Activated B cell treated with CpG ODN at 0.5 μM for 24 hours (primary cell): ENCODE measurements around the gene KCTD10. TPM values are rescaled to one million over a fixed set of nuclear protein-coding genes. Genes with fewer than 3 reads are reported as not detected.

ENCODE experiments used
- ATAC-seq: fragments of 200-7000 bp; cut with Tn5 transposase; one replicate; pipeline ENCODE4 v1.10.0; 2021; ENCODE audit warnings: low read depth, mild to moderate bottlenecking, moderate library complexity
- CTCF ChIA-PET: fragments of 350-600 bp; sonication (Branson Sonifier 250); formaldehyde crosslinking; loops from one replicate; lab custom pipeline; 2021; ENCODE audit warnings: antibody characterized with exemption; lab: Charles Lee
- POLR2A ChIA-PET: fragments of 350-600 bp; sonication (Branson Sonifier 250); formaldehyde crosslinking; loops from one replicate; lab custom pipeline; 2021; ENCODE audit warnings: antibody characterized with exemption; lab: Charles Lee
- DNase-seq: peaks from one replicate; pipeline ENCODE4 v3.0.0; 2022
- H3K27ac Mint-ChIP-seq: one replicate; pipeline ENCODE4 v1.8.0; 2020; ENCODE audit warnings: mixed read lengths
- H3K27me3 Mint-ChIP-seq: one replicate; pipeline ENCODE4 v1.8.0; 2021; ENCODE audit warnings: mixed read lengths
- H3K36me3 Mint-ChIP-seq: one replicate; pipeline ENCODE4 v1.8.0; 2021; ENCODE audit warnings: low read depth, mixed read lengths
- H3K4me1 Mint-ChIP-seq: one replicate; pipeline ENCODE4 v1.8.0; 2021; ENCODE audit warnings: mixed read lengths
- H3K4me3 Mint-ChIP-seq: one replicate; pipeline ENCODE4 v1.8.0; 2020; ENCODE audit warnings: mild to moderate bottlenecking, mixed read lengths
- H3K9me3 Mint-ChIP-seq: one replicate; pipeline ENCODE4 v1.8.0; 2020; ENCODE audit warnings: mixed read lengths
- intact Hi-C: fragments of 100-400 bp; cut with micrococcal nuclease; formaldehyde crosslinking; loops from one replicate; pipeline ENCODE4 v1.15.1; 2024
- total RNA-seq: library from RNA; stranded (reverse); gene quantifications from 2 replicates; pipeline ENCODE4 v1.2.3, GENCODE V29; 2022
- TF ChIP-seq, protein P1 (sequence below): fragments of 200-600 bp; IDR thresholded peaks from one replicate; pipeline ENCODE4 v1.8.0; 2022; ENCODE audit warnings: antibody characterized with exemption, mild to moderate bottlenecking

Gene KCTD10
- total RNA-seq, 1 donor from 2014 or later = 38.7 TPM

DNA sequence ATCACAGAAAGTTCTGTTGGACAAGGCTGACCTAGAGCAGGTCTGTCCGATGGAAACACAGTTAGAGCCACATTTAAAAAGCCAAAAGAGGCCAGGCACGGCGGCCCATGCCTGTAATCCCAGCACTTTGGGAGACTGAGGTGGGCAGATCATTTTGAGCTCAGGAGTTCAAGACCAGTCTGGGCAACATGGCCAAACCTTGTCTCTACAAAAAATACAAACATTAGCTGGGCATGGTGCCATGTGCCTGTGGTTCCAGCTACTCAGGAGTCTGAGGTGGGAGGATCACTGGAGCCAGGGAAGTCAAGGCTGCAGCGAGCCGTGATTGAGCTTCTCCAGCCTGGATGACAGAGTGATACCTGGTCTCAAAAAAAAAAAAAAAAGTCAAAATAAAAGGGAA lies 15.3 kb upstream of the KCTD10 start:
- TF ChIP-seq, protein P1, sequence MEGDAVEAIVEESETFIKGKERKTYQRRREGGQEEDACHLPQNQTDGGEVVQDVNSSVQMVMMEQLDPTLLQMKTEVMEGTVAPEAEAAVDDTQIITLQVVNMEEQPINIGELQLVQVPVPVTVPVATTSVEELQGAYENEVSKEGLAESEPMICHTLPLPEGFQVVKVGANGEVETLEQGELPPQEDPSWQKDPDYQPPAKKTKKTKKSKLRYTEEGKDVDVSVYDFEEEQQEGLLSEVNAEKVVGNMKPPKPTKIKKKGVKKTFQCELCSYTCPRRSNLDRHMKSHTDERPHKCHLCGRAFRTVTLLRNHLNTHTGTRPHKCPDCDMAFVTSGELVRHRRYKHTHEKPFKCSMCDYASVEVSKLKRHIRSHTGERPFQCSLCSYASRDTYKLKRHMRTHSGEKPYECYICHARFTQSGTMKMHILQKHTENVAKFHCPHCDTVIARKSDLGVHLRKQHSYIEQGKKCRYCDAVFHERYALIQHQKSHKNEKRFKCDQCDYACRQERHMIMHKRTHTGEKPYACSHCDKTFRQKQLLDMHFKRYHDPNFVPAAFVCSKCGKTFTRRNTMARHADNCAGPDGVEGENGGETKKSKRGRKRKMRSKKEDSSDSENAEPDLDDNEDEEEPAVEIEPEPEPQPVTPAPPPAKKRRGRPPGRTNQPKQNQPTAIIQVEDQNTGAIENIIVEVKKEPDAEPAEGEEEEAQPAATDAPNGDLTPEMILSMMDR = no peak
- ChIA-PET CTCF (no interaction called here), POLR2A (no interaction called here)
- Mint-ChIP-seq H3K27me3 (no peaks in the 10 kb centered on the region), H3K4me3 (no peak overlapping the region), H3K36me3 (peaks cover 81% of the 10 kb centered on the region), H3K9me3 (no peaks in the 10 kb centered on the region), H3K27ac (no peak overlapping the region), H3K4me1 (no peaks in the 10 kb centered on the region)
- ATAC-seq (no peak), DNase-seq (no peak)
- intact Hi-C loops = no loop called here

DNA sequence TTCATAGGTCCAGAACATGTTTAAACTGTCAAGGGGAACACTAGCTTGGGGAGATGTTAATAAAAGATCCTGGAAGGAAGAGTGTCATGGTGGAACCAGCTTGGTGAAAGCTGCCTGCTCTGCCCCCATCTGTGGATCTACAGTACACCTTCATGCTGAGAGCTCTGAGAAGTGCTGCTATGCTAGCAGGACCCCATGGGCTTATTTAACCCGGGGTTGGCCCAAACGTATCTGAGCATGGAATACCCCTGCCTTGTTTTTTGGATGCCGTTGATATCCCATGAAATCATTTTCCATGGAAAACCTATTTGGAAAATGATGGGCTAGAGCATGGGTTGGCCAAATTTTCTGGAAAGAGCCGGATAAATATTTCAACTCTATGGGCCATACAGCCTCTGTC lies 14.6 kb upstream of the KCTD10 start:
- DNase-seq (no peak), ATAC-seq (no peak)
- intact Hi-C loops = no loop called here
- no peak overlapping the region for H3K27ac Mint-ChIP-seq
- ChIA-PET CTCF (no interaction called here), POLR2A (no interaction called here)
- no peaks in the 10 kb centered on the region for H3K9me3 Mint-ChIP-seq
- peaks cover 85% of the 10 kb centered on the region for H3K36me3 Mint-ChIP-seq
- H3K27me3 Mint-ChIP-seq = no peaks in the 10 kb centered on the region
- H3K4me3 Mint-ChIP-seq = no peak overlapping the region
- TF ChIP-seq, protein P1 = no peak
- no peaks in the 10 kb centered on the region for H3K4me1 Mint-ChIP-seq

DNA sequence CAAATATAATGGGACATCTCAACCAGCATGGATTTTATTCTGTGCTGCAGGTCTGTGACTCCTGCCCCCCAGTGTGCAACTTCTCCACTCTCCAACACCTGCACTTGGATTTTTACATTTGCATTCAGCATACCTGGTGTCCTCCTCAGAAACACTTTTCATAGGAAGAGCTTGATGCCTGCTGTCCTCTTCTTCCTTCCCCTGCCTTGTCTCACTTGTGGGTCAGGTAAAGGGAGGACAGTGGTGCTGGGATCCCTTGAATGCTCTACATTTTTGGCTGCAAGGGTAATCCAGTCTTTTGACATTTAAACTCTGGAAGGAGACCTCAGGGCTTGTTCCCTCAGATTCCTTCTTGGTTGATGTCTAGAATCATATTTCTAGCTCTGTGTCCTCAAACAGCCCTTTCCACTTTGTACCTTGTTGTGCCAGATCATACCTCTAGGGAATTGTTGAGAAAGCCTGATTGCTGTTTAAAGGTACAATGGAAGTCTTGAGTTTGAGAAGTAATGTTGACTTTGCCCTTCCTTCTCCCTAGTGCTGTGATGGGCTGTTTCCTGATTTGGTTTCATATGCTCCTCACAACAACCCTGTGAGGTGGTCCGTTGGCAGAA lies 13.0 kb upstream of the KCTD10 start:
- POLR2A ChIA-PET = no interaction called here

DNA sequence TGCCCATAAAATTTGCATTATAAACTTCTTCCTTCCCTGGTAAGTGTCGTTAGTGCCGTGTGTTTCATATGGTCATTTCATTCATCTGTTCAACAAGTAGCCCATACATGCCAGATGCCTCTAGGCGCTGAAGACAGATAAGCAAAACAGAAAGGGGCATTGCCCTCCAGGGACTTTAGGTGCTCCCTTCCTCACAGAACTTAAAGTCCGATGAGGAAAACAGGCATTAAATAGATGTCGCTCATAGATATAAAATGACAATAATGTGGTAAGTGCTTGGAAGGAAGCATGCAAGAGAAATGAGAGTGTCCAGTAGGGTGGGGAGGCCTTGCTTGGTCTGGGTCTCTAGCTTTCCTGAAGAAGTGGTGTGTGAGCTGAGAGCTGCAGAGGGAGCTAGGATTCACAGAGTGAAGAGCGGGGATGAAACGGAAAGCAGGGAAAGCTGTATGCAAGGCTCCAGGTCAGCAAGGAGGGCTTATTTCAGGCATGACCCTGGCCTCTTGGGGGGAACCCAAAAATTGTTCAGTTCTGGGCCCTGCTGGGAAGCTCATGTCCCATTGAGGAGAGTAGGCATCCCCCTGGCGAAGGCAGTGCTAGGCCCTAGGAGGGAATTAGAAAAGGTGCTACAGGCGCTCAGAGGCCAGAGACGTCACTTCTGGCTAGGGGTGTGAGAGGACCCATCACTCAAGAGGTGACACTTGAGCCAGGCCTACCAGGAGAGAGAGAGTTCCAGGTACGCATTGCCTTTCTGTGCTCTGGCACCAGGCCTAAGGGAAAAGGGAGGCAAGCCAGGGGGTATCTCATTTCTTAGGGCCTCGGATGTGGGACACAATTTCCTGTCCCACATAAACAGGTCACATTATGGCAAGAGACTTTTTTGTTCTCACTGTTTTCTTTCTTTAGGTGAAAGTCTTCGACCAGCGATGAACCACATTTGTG lies 12.2 kb upstream of the KCTD10 start:
- Mint-ChIP-seq H3K27ac (no peak overlapping the region), H3K36me3 (peaks cover 86% of the 10 kb centered on the region), H3K4me3 (no peak overlapping the region), H3K4me1 (no peaks in the 10 kb centered on the region), H3K9me3 (no peaks in the 10 kb centered on the region), H3K27me3 (no peaks in the 10 kb centered on the region)
- CTCF ChIA-PET = no interaction called here
- ATAC-seq (no peak), DNase-seq (no peak)
- intact Hi-C loops = no loop called here
- POLR2A ChIA-PET = no interaction called here
- TF ChIP-seq, protein P1 = no peak

More for the DNA sequence above, 13.0 kb upstream of the KCTD10 start:
- ATAC-seq (no peak), DNase-seq (no peak)
- Mint-ChIP-seq H3K27ac (no peak overlapping the region), H3K27me3 (no peaks in the 10 kb centered on the region), H3K9me3 (no peaks in the 10 kb centered on the region), H3K36me3 (peaks cover 85% of the 10 kb centered on the region), H3K4me3 (no peak overlapping the region), H3K4me1 (no peaks in the 10 kb centered on the region)
- CTCF ChIA-PET = no interaction called here
- intact Hi-C loops = no loop called here
- TF ChIP-seq, protein P1 = no peak

DNA sequence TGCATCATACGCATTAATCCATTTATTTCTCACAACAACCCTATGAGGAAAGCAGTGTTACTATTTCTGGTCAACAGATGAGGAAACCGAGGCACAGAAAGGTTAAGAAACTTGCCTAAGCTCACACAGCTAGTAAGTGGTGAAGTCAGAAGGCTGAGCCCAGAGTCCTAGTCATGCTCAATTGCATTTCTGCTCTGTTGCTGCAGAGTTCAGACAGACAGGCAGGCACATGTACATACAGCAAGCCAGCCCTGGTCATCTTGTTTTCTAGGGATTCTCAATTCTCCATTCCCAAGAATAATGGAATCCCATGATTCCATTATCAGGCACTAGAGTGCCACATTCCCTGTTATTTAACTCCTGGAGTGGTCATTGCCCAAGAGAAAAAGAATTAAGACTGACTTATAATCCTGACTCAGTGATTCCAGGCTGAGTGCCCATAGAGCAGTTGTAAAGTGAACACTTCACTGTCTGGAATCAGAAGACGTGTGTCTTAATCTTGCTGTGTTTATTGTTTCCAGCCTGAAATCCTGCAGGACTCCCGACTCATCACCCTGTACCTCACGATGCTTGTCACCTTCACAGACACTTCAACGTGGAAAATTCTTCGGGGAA lies 11.1 kb upstream of the KCTD10 start:
- H3K27ac Mint-ChIP-seq = no peak overlapping the region
- no peaks in the 10 kb centered on the region for H3K27me3 Mint-ChIP-seq
- no peaks in the 10 kb centered on the region for H3K9me3 Mint-ChIP-seq
- H3K36me3 Mint-ChIP-seq = peaks cover 90% of the 10 kb centered on the region
- H3K4me1 Mint-ChIP-seq = no peaks in the 10 kb centered on the region
- H3K4me3 Mint-ChIP-seq = no peak overlapping the region
- ATAC-seq (no peak), DNase-seq (no peak)
- POLR2A ChIA-PET = no interaction called here
- intact Hi-C loops = no loop called here
- TF ChIP-seq, protein P1 = no peak
- CTCF ChIA-PET = no interaction called here
